Left ventricle myocardium superior (tissue), 1 donor: ENCODE data around the gene ARIH2. TPM values are rescaled to one million over a fixed set of nuclear protein-coding genes. Genes with fewer than 3 reads are reported as not detected.
A peak's percentile ranks its signal among the peaks of the same experiment; 100 is the strongest.

Source experiments
- ATAC-seq: fragments of 200-7000 bp; cut with Tn5 transposase; one replicate; pipeline ENCODE4 v1.9.1; 2020; ENCODE audit warnings: mild to moderate bottlenecking, moderate library complexity
- DNase-seq: peaks from one replicate; pipeline ENCODE4 v3.0.0-alpha.2; 2020
- intact Hi-C: fragments of 100-400 bp; cut with micrococcal nuclease; formaldehyde crosslinking; loops from one replicate; pipeline ENCODE4 v1.11.0; 2022
- microRNA-seq: library from miRNA; unstranded; fragments of <30 nt; microRNA quantifications from one replicate; pipeline ENCODE4 v1.2.0, GENCODE V29; 2020; ENCODE audit warnings: borderline number of aligned reads
- total RNA-seq: library from RNA; stranded (reverse); fragmentation: NEBNext Ultra II Directional; extraction: Animal tissue kit (Norgen Biotek cat#: 25700); gene quantifications from one replicate; pipeline ENCODE4 v1.2.1, GENCODE V29; 2021
- donor health status: DM: no; HTN: yes; CAD: no; lungs with severe emphysema.

The ARIH2 gene
- total RNA-seq, 1 donor from 2014 or later, result 141 TPM

GRCh38 chr3:49025793-49026520, 107.3 kb downstream of the ARIH2 start:
- intact Hi-C loops, result no loop called here
- no peak for DNase-seq
- no peak for ATAC-seq

- ATAC-seq (no peak), DNase-seq (no peak)
- intact Hi-C loops, result no loop called here
Measured at GRCh38 chr3:49026536-49026935, 107.9 kb downstream of the ARIH2 start.

- intact Hi-C loops, result no loop called here
Measured at GRCh38 chr3:49027634-49028033, 109.0 kb downstream of the ARIH2 start.

GRCh38 chr3:49028298-49028672, 109.6 kb downstream of the ARIH2 start:
- intact Hi-C loops, result no loop called here
- DNase-seq (no peak), ATAC-seq (no peak)

More at GRCh38 chr3:49027634-49028033, 109.0 kb downstream of the ARIH2 start:
- ATAC-seq (no peak), DNase-seq (no peak)

- DNase-seq, result peak; percentile 97
- intact Hi-C loops, result no loop called here
- peak; percentile 93 for ATAC-seq
Measured at GRCh38 chr3:49028673-49029562, 110.3 kb downstream of the ARIH2 start, which contains the start of gene IMPDH2. Gene IMPDH2 (minus strand): TSS chr3:49029398. CDS start chr3:49029350, 48 bp downstream.

GRCh38 chr3:49029563-49029884, 110.9 kb downstream of the ARIH2 start:
- intact Hi-C loops, result no loop called here
- ATAC-seq (no peak), DNase-seq (no peak)

GRCh38 chr3:49030321-49030720, 111.7 kb downstream of the ARIH2 start:
- no peak for DNase-seq
- ATAC-seq, result no peak
- intact Hi-C loops, result no loop called here

- ATAC-seq, result no peak
- intact Hi-C loops, result no loop called here
- DNase-seq, result no peak
Measured at GRCh38 chr3:49032646-49033304, 114.1 kb downstream of the ARIH2 start.

- no peak for ATAC-seq
- intact Hi-C loops, result loop anchor here (5.0 kb wide), 1 partner anchor 53 kb away; no protein-coding TSS in a partner anchor
- no peak for DNase-seq
Measured at GRCh38 chr3:49034650-49035049, 116.0 kb downstream of the ARIH2 start.

GRCh38 chr3:49035281-49035680, 116.6 kb downstream of the ARIH2 start:
- DNase-seq, result no peak
- intact Hi-C loops, result loop anchor here (5.0 kb wide), 1 partner anchor 52 kb away; no protein-coding TSS in a partner anchor
- no peak for ATAC-seq

Small RNA genes lying within 50 kb of the gene (microRNA-seq; reads per million reads assigned to microRNA genes)
- gene MIR191 (4,825 reads per million, percentile 90 among the genes with 10 or more reads in this experiment), gene MIR425 (1,296 reads per million, percentile 80 among the genes with 10 or more reads in this experiment)

Other genes with a start within 250 kb of the ARIH2 start
- gene NCKIPSD, start 232.9 kb upstream of the ARIH2 start, total RNA-seq, result 13.6 TPM
- 30.2 TPM for gene IP6K2, start 201.6 kb upstream of the ARIH2 start, total RNA-seq
- gene PRKAR2A, start 71.0 kb upstream of the ARIH2 start, total RNA-seq, result 58.3 TPM
- gene SLC25A20, start 20.0 kb upstream of the ARIH2 start, total RNA-seq, result 124 TPM
- 27.6 TPM for gene P4HTM, start 71.4 kb downstream of the ARIH2 start, total RNA-seq
- gene WDR6, start 88.5 kb downstream of the ARIH2 start, total RNA-seq, result 86.9 TPM
- 10.7 TPM for gene DALRD3, start 99.7 kb downstream of the ARIH2 start, total RNA-seq
- gene NDUFAF3, start 103.3 kb downstream of the ARIH2 start, total RNA-seq, result 168 TPM
- 59.6 TPM for gene IMPDH2, start 110.6 kb downstream of the ARIH2 start, total RNA-seq
- gene QRICH1, start 175.2 kb downstream of the ARIH2 start, total RNA-seq, result 61.9 TPM
- gene QARS1, start 185.9 kb downstream of the ARIH2 start, total RNA-seq, result 227 TPM
- gene USP19, start 202.0 kb downstream of the ARIH2 start, total RNA-seq, result 64.6 TPM
- gene LAMB2, start 214.2 kb downstream of the ARIH2 start, total RNA-seq, result 798 TPM
- gene CCDC71, start 247.5 kb downstream of the ARIH2 start, total RNA-seq, result 10.2 TPM